ENCODE measurements around the gene ATRNL1.

The ATRNL1 gene

GRCh38 chr10:115861864-115862263 is 768.7 kb downstream of the ATRNL1 start:
- no peak overlapping the region for H3K27ac ChIP-seq (ENCODE audit: low read depth, low read length)

GRCh38 chr10:115866174-115866573 is 773.0 kb downstream of the ATRNL1 start:
- Histone ChIP-seq H3K27ac (ENCODE audit: low read depth, low read length) (no peak overlapping the region), H3K27me3 (ENCODE audit: control insufficient read depth, insufficient read depth, low read length) (no peaks in the 10 kb centered on the region), H3K4me1 (ENCODE audit: control insufficient read depth, insufficient read depth, low read length) (no peaks in the 10 kb centered on the region), H3K9ac (ENCODE audit: low read length) (no peak overlapping the region), H3K9me3 (ENCODE audit: control insufficient read depth, insufficient read depth, low read depth, low read length) (no peaks in the 10 kb centered on the region), H3K4me3 (ENCODE audit: low read depth, low read length) (no peak overlapping the region), H3K36me3 (ENCODE audit: control insufficient read depth, insufficient read depth, low read length) (no peaks in the 10 kb centered on the region)

More at GRCh38 chr10:115861864-115862263, 768.7 kb downstream of the ATRNL1 start:
- Histone ChIP-seq H3K36me3 (ENCODE audit: control insufficient read depth, insufficient read depth, low read length) (no peaks in the 10 kb centered on the region), H3K4me1 (ENCODE audit: control insufficient read depth, insufficient read depth, low read length) (no peaks in the 10 kb centered on the region), H3K27me3 (ENCODE audit: control insufficient read depth, insufficient read depth, low read length) (no peaks in the 10 kb centered on the region), H3K4me3 (ENCODE audit: low read depth, low read length) (no peak overlapping the region), H3K9ac (ENCODE audit: low read length) (no peak overlapping the region), H3K9me3 (ENCODE audit: control insufficient read depth, insufficient read depth, low read depth, low read length) (no peaks in the 10 kb centered on the region)

GRCh38 chr10:115866691-115867090 is 773.5 kb downstream of the ATRNL1 start:
- Histone ChIP-seq H3K27ac (ENCODE audit: low read depth, low read length) (no peak overlapping the region), H3K4me3 (ENCODE audit: low read depth, low read length) (no peak overlapping the region), H3K36me3 (ENCODE audit: control insufficient read depth, insufficient read depth, low read length) (no peaks in the 10 kb centered on the region), H3K9me3 (ENCODE audit: control insufficient read depth, insufficient read depth, low read depth, low read length) (no peaks in the 10 kb centered on the region), H3K4me1 (ENCODE audit: control insufficient read depth, insufficient read depth, low read length) (no peaks in the 10 kb centered on the region), H3K27me3 (ENCODE audit: control insufficient read depth, insufficient read depth, low read length) (no peaks in the 10 kb centered on the region), H3K9ac (ENCODE audit: low read length) (no peak overlapping the region)

GRCh38 chr10:115867305-115867704 is 774.1 kb downstream of the ATRNL1 start:
- Histone ChIP-seq H3K27me3 (ENCODE audit: control insufficient read depth, insufficient read depth, low read length) (no peaks in the 10 kb centered on the region), H3K36me3 (ENCODE audit: control insufficient read depth, insufficient read depth, low read length) (no peaks in the 10 kb centered on the region), H3K4me3 (ENCODE audit: low read depth, low read length) (no peak overlapping the region), H3K4me1 (ENCODE audit: control insufficient read depth, insufficient read depth, low read length) (no peaks in the 10 kb centered on the region), H3K27ac (ENCODE audit: low read depth, low read length) (no peak overlapping the region), H3K9ac (ENCODE audit: low read length) (no peak overlapping the region), H3K9me3 (ENCODE audit: control insufficient read depth, insufficient read depth, low read depth, low read length) (no peaks in the 10 kb centered on the region)

GRCh38 chr10:115871855-115872254 is 778.7 kb downstream of the ATRNL1 start:
- H3K4me3 ChIP-seq (ENCODE audit: low read depth, low read length): no peak overlapping the region

GRCh38 chr10:115875172-115875571 is 782.0 kb downstream of the ATRNL1 start:
- Histone ChIP-seq H3K36me3 (ENCODE audit: control insufficient read depth, insufficient read depth, low read length) (no peaks in the 10 kb centered on the region), H3K4me1 (ENCODE audit: control insufficient read depth, insufficient read depth, low read length) (no peaks in the 10 kb centered on the region), H3K27ac (ENCODE audit: low read depth, low read length) (no peak overlapping the region)

More at GRCh38 chr10:115871855-115872254, 778.7 kb downstream of the ATRNL1 start:
- Histone ChIP-seq H3K36me3 (ENCODE audit: control insufficient read depth, insufficient read depth, low read length) (no peaks in the 10 kb centered on the region), H3K9me3 (ENCODE audit: control insufficient read depth, insufficient read depth, low read depth, low read length) (no peaks in the 10 kb centered on the region), H3K27me3 (ENCODE audit: control insufficient read depth, insufficient read depth, low read length) (no peaks in the 10 kb centered on the region), H3K4me1 (ENCODE audit: control insufficient read depth, insufficient read depth, low read length) (no peaks in the 10 kb centered on the region), H3K27ac (ENCODE audit: low read depth, low read length) (no peak overlapping the region), H3K9ac (ENCODE audit: low read length) (no peak overlapping the region)

GRCh38 chr10:115879372-115880089 is 786.4 kb downstream of the ATRNL1 start:
- no peak overlapping the region for H3K9ac ChIP-seq (ENCODE audit: low read length)
- no peaks in the 10 kb centered on the region for H3K9me3 ChIP-seq (ENCODE audit: control insufficient read depth, insufficient read depth, low read depth, low read length)

More at GRCh38 chr10:115875172-115875571, 782.0 kb downstream of the ATRNL1 start:
- H3K4me3 ChIP-seq (ENCODE audit: low read depth, low read length): no peak overlapping the region
- H3K27me3 ChIP-seq (ENCODE audit: control insufficient read depth, insufficient read depth, low read length): 0 out of 2 replicates have a peak, but pooled peaks cover 2% of the 10 kb centered on the region
- no peak overlapping the region for H3K9ac ChIP-seq (ENCODE audit: low read length)
- H3K9me3 ChIP-seq (ENCODE audit: control insufficient read depth, insufficient read depth, low read depth, low read length): no peaks in the 10 kb centered on the region

GRCh38 chr10:115882021-115882420 is 788.9 kb downstream of the ATRNL1 start:
- H3K4me1 ChIP-seq (ENCODE audit: control insufficient read depth, insufficient read depth, low read length): peaks cover 9% of the 10 kb centered on the region; the same call in 1 of the 2 replicates
- H3K36me3 ChIP-seq (ENCODE audit: control insufficient read depth, insufficient read depth, low read length): no peaks in the 10 kb centered on the region
- no peak overlapping the region for H3K27ac ChIP-seq (ENCODE audit: low read depth, low read length)
- no peaks in the 10 kb centered on the region for H3K9me3 ChIP-seq (ENCODE audit: control insufficient read depth, insufficient read depth, low read depth, low read length)
- H3K4me3 ChIP-seq (ENCODE audit: low read depth, low read length): no peak overlapping the region
- H3K27me3 ChIP-seq (ENCODE audit: control insufficient read depth, insufficient read depth, low read length): peaks cover 20% of the 10 kb centered on the region
- H3K9ac ChIP-seq (ENCODE audit: low read length): no peak overlapping the region

More at GRCh38 chr10:115879372-115880089, 786.4 kb downstream of the ATRNL1 start:
- peaks cover 9% of the 10 kb centered on the region; the same call in 1 of the 2 replicates for H3K4me1 ChIP-seq (ENCODE audit: control insufficient read depth, insufficient read depth, low read length)
- H3K4me3 ChIP-seq (ENCODE audit: low read depth, low read length): no peak overlapping the region
- H3K36me3 ChIP-seq (ENCODE audit: control insufficient read depth, insufficient read depth, low read length): no peaks in the 10 kb centered on the region
- no peak overlapping the region for H3K27ac ChIP-seq (ENCODE audit: low read depth, low read length)
- peaks cover 20% of the 10 kb centered on the region for H3K27me3 ChIP-seq (ENCODE audit: control insufficient read depth, insufficient read depth, low read length)

- Histone ChIP-seq H3K4me3 (ENCODE audit: low read depth, low read length) (no peak overlapping the region), H3K27me3 (ENCODE audit: control insufficient read depth, insufficient read depth, low read length) (peaks cover 20% of the 10 kb centered on the region), H3K9me3 (ENCODE audit: control insufficient read depth, insufficient read depth, low read depth, low read length) (no peaks in the 10 kb centered on the region), H3K9ac (ENCODE audit: low read length) (no peak overlapping the region), H3K4me1 (ENCODE audit: control insufficient read depth, insufficient read depth, low read length) (peaks cover 9% of the 10 kb centered on the region; the same call in 1 of the 2 replicates), H3K27ac (ENCODE audit: low read depth, low read length) (no peak overlapping the region), H3K36me3 (ENCODE audit: control insufficient read depth, insufficient read depth, low read length) (no peaks in the 10 kb centered on the region)
Measured at GRCh38 chr10:115883372-115883771, 790.2 kb downstream of the ATRNL1 start.

GRCh38 chr10:115884331-115884730 is 791.2 kb downstream of the ATRNL1 start:
- Histone ChIP-seq H3K9ac (ENCODE audit: low read length) (no peak overlapping the region), H3K4me3 (ENCODE audit: low read depth, low read length) (no peak overlapping the region), H3K9me3 (ENCODE audit: control insufficient read depth, insufficient read depth, low read depth, low read length) (no peaks in the 10 kb centered on the region), H3K36me3 (ENCODE audit: control insufficient read depth, insufficient read depth, low read length) (no peaks in the 10 kb centered on the region), H3K27ac (ENCODE audit: low read depth, low read length) (no peak overlapping the region), H3K4me1 (ENCODE audit: control insufficient read depth, insufficient read depth, low read length) (peaks cover 9% of the 10 kb centered on the region; the same call in 1 of the 2 replicates), H3K27me3 (ENCODE audit: control insufficient read depth, insufficient read depth, low read length) (peaks cover 20% of the 10 kb centered on the region)

- Histone ChIP-seq H3K9ac (ENCODE audit: low read length) (no peak overlapping the region), H3K4me1 (ENCODE audit: control insufficient read depth, insufficient read depth, low read length) (no peaks in the 10 kb centered on the region), H3K27ac (ENCODE audit: low read depth, low read length) (no peak overlapping the region), H3K36me3 (ENCODE audit: control insufficient read depth, insufficient read depth, low read length) (no peaks in the 10 kb centered on the region), H3K4me3 (ENCODE audit: low read depth, low read length) (no peak overlapping the region), H3K27me3 (ENCODE audit: control insufficient read depth, insufficient read depth, low read length) (no peaks in the 10 kb centered on the region), H3K9me3 (ENCODE audit: control insufficient read depth, insufficient read depth, low read depth, low read length) (no peaks in the 10 kb centered on the region)
Measured at GRCh38 chr10:115895166-115895565, 802.0 kb downstream of the ATRNL1 start.
